Measurements from ENCODE around the gene TBCEL. TPM values are rescaled to one million over a fixed set of nuclear protein-coding genes. Genes with fewer than 3 reads are reported as not detected.

The TBCEL gene
- total RNA-seq, 1 experiment from 2014 or later, result 17.7 TPM

- no peaks in the 10 kb centered on the region for H4K20me1 ChIP-seq (ENCODE audit: insufficient read depth)
- POLR2A ChIA-PET, result no interaction called here
- H2AFZ ChIP-seq (ENCODE audit: low read depth, low read length, poor library complexity, severe bottlenecking), result no peak overlapping the region
- CTCF ChIA-PET, result no interaction called here
- RAD21 ChIA-PET (ENCODE audit: low non-redundant PET in 1 of 2, low total read pairs in 2 of 2, uncharacterized antibody in 2 of 2, unreplicated experiment in 2 of 2), result no interaction called here
- DNase-seq (ENCODE audit: low read depth, low spot score) (no peak), ATAC-seq (no peak)
- H3K79me2 ChIP-seq (ENCODE audit: insufficient read depth, low read length), result no peaks in the 10 kb centered on the region
- TF ChIP-seq EGR1 (IDR thresholded peaks at IDR 0.05; ENCODE audit: low read depth) (no peak), SP1 (IDR thresholded peaks at IDR 0.05; ENCODE audit: low read depth) (no peak), CEBPB (IDR thresholded peaks at IDR 0.05; ENCODE audit: low read depth) (no peak)
- no peak overlapping the region for H3K4me2 ChIP-seq (ENCODE audit: low read length)
- H3K27ac ChIP-seq (ENCODE audit: low read depth, low read length), result no peak overlapping the region
- BruUV-seq (replicated peaks), result no TSS peak
- no peaks in the 10 kb centered on the region for H3K9me3 ChIP-seq (ENCODE audit: control insufficient read depth in 1 of 2, insufficient read depth in 1 of 2, low read depth in 1 of 2, low read length in 2 of 2)
- intact Hi-C loops (cut with micrococcal nuclease), result no loop called here
- no peak overlapping the region for H3K4me3 ChIP-seq (replicated peaks in 1 of 2; ENCODE audit: low read depth in 1 of 2, low read length in 2 of 2)
- H3K27me3 ChIP-seq (ENCODE audit: insufficient read depth, low read length), result no peaks in the 10 kb centered on the region
- H3K4me1 ChIP-seq (ENCODE audit: control insufficient read depth in 1 of 2, insufficient read depth in 2 of 2, low read length in 2 of 2), result peaks cover 0 to 10% of the 10 kb centered on the region in 2 experiments; a peak in 3 of 4 replicates
- H3K9me2 ChIP-seq (ENCODE audit: insufficient read depth), result no peaks in the 10 kb centered on the region
- H3K9ac ChIP-seq (ENCODE audit: low read length), result no peak overlapping the region
- no peaks in the 10 kb centered on the region for H3K36me3 ChIP-seq (ENCODE audit: control insufficient read depth in 1 of 2, insufficient read depth in 2 of 2, low read length in 2 of 2)
Observed at GRCh38 chr11:121037016-121037415, 13.1 kb downstream of the TBCEL start.

- DNase-seq (ENCODE audit: low read depth, low spot score) (no peak), ATAC-seq (no peak)
- Histone ChIP-seq H3K27ac (ENCODE audit: low read depth, low read length) (no peak overlapping the region), H3K9me2 (ENCODE audit: insufficient read depth) (no peaks in the 10 kb centered on the region), H3K79me2 (ENCODE audit: insufficient read depth, low read length) (no peaks in the 10 kb centered on the region), H3K4me2 (ENCODE audit: low read length) (no peak overlapping the region), H2AFZ (ENCODE audit: low read depth, low read length, poor library complexity, severe bottlenecking) (no peak overlapping the region), H3K9ac (ENCODE audit: low read length) (no peak overlapping the region), H3K9me3 (ENCODE audit: control insufficient read depth in 1 of 2, insufficient read depth in 1 of 2, low read depth in 1 of 2, low read length in 2 of 2) (no peaks in the 10 kb centered on the region), H3K27me3 (ENCODE audit: insufficient read depth, low read length) (no peaks in the 10 kb centered on the region), H3K36me3 (ENCODE audit: control insufficient read depth in 1 of 2, insufficient read depth in 2 of 2, low read length in 2 of 2) (no peaks in the 10 kb centered on the region), H4K20me1 (ENCODE audit: insufficient read depth) (no peaks in the 10 kb centered on the region), H3K4me1 (ENCODE audit: control insufficient read depth in 1 of 2, insufficient read depth in 2 of 2, low read length in 2 of 2) (no peaks in the 10 kb centered on the region), H3K4me3 (replicated peaks in 1 of 2; ENCODE audit: low read depth in 1 of 2, low read length in 2 of 2) (no peak overlapping the region)
- intact Hi-C loops (cut with micrococcal nuclease), result no loop called here
- ChIA-PET RAD21 (ENCODE audit: low non-redundant PET in 1 of 2, low total read pairs in 2 of 2, uncharacterized antibody in 2 of 2, unreplicated experiment in 2 of 2) (no interaction called here), CTCF (no interaction called here), POLR2A (no interaction called here)
- no TSS peak for BruUV-seq (replicated peaks)
- TF ChIP-seq, protein P1, sequence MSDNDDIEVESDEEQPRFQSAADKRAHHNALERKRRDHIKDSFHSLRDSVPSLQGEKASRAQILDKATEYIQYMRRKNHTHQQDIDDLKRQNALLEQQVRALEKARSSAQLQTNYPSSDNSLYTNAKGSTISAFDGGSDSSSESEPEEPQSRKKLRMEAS (IDR thresholded peaks at IDR 0.05), result no peak
- TF ChIP-seq POLR2A (IDR thresholded peaks at IDR 0.05; ENCODE audit: borderline replicate concordance, extremely low read depth, insufficient read depth, insufficient read length) (no peak), CEBPB (IDR thresholded peaks at IDR 0.05; ENCODE audit: low read depth) (no peak), ZFX (IDR thresholded peaks at IDR 0.05) (no peak), SIN3A (IDR thresholded peaks at IDR 0.05; ENCODE audit: low read depth) (no peak), ELF1 (IDR thresholded peaks at IDR 0.05; ENCODE audit: borderline replicate concordance, low read depth) (no peak), REST (IDR thresholded peaks at IDR 0.05; ENCODE audit: low read depth) (no peak), FOSL1 (IDR thresholded peaks at IDR 0.05; ENCODE audit: low read depth) (no peak), EZH2 (IDR thresholded peaks at IDR 0.05) (no peak), JUND (IDR thresholded peaks at IDR 0.05) (no peak), POLR2AphosphoS5 (IDR thresholded peaks at IDR 0.05; ENCODE audit: low read depth, low read length) (no peak)
- TF ChIP-seq, protein P2, sequence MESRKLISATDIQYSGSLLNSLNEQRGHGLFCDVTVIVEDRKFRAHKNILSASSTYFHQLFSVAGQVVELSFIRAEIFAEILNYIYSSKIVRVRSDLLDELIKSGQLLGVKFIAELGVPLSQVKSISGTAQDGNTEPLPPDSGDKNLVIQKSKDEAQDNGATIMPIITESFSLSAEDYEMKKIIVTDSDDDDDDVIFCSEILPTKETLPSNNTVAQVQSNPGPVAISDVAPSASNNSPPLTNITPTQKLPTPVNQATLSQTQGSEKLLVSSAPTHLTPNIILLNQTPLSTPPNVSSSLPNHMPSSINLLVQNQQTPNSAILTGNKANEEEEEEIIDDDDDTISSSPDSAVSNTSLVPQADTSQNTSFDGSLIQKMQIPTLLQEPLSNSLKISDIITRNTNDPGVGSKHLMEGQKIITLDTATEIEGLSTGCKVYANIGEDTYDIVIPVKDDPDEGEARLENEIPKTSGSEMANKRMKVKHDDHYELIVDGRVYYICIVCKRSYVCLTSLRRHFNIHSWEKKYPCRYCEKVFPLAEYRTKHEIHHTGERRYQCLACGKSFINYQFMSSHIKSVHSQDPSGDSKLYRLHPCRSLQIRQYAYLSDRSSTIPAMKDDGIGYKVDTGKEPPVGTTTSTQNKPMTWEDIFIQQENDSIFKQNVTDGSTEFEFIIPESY (IDR thresholded peaks at IDR 0.05; ENCODE audit: extremely low read depth, insufficient replicate concordance, low read length), result no peak
- TF ChIP-seq, protein P3, sequence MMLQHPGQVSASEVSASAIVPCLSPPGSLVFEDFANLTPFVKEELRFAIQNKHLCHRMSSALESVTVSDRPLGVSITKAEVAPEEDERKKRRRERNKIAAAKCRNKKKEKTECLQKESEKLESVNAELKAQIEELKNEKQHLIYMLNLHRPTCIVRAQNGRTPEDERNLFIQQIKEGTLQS (IDR thresholded peaks at IDR 0.05), result no peak
Observed at GRCh38 chr11:121038648-121039409, 14.9 kb downstream of the TBCEL start.
